Liver (tissue), 9 donors: ENCODE results near the gene NLRP6. TPM values are rescaled to one million over a fixed set of nuclear protein-coding genes. Genes with fewer than 3 reads are reported as not detected.

ENCODE experiments used
- DNase-seq: peaks from one replicate; pipeline ENCODE4 v3.0.0-alpha.2; 2017; ENCODE audit warnings: low spot score
- H3K27ac ChIP-seq, 2 donors: one replicate each; pipeline ENCODE4 v1.7.0; 2013; ENCODE audit warnings: inconsistent platforms in 2 of 2, low read length in 2 of 2, control low read depth in 1 of 2, low read depth in 1 of 2, mild to moderate bottlenecking in 1 of 2
- H3K27me3 ChIP-seq, 4 donors: one replicate each; pipeline versions ENCODE4 v1.6.1 to v1.7.0; 2013; ENCODE audit warnings: low read length in 3 of 4, inconsistent platforms in 1 of 4, mild to moderate bottlenecking in 1 of 4, moderate library complexity in 1 of 4; ENCODE audit not compliant: control insufficient read depth in 4 of 4, insufficient read depth in 4 of 4
- H3K36me3 ChIP-seq, 4 donors: one replicate each; pipeline versions ENCODE4 v1.6.1 to v1.7.0; 2013; ENCODE audit warnings: low read length in 3 of 4, mild to moderate bottlenecking in 3 of 4, low read depth in 1 of 4, moderate library complexity in 1 of 4; ENCODE audit not compliant: control insufficient read depth in 4 of 4, insufficient read depth in 3 of 4
- H3K4me1 ChIP-seq, 4 donors: one replicate each; pipeline versions ENCODE4 v1.6.1 to v1.7.0; 2013; ENCODE audit warnings: low read length in 3 of 4, mild to moderate bottlenecking in 3 of 4, moderate library complexity in 1 of 4; ENCODE audit not compliant: control insufficient read depth in 4 of 4, insufficient read depth in 4 of 4
- H3K4me3 ChIP-seq, 3 donors: one replicate each; pipeline versions ENCODE4 v1.6.1 to v1.7.0; 2013; ENCODE audit warnings: low read length in 3 of 3, control low read depth in 1 of 3, low read depth in 1 of 3, mild to moderate bottlenecking in 1 of 3
- H3K9ac ChIP-seq, 2 donors: one replicate each; pipeline ENCODE4 v1.7.0; 2013; ENCODE audit warnings: low read length in 2 of 2, mild to moderate bottlenecking in 2 of 2, moderate library complexity in 2 of 2, control low read depth in 1 of 2, low read depth in 1 of 2
- H3K9me3 ChIP-seq, 4 donors: one replicate each; pipeline versions ENCODE4 v1.6.1 to v1.7.0; 2013; ENCODE audit warnings: low read length in 3 of 4; ENCODE audit not compliant: control insufficient read depth in 4 of 4
- EGR1 ChIP-seq, 2 donors: IDR thresholded peaks; 2 replicates each; pipeline ENCODE4 v1.6.1; 2016 to 2018; ENCODE audit warnings: antibody characterized with exemption in 2 of 2, low read depth in 2 of 2
- FOXA1 ChIP-seq: IDR thresholded peaks from 2 replicates; pipeline ENCODE4 v1.6.1; 2016; ENCODE audit warnings: antibody characterized with exemption
- FOXA2 ChIP-seq: IDR thresholded peaks from 2 replicates; pipeline ENCODE4 v1.6.1; 2016; ENCODE audit warnings: antibody characterized with exemption
- HNF4G ChIP-seq: IDR thresholded peaks from 2 replicates; pipeline ENCODE4 v1.6.1; 2016; ENCODE audit warnings: antibody characterized with exemption
- JUND ChIP-seq, 2 donors: IDR thresholded peaks; 2 replicates each; pipeline ENCODE4 v1.6.1; 2016; ENCODE audit warnings: antibody characterized with exemption in 2 of 2
- NR2F2 ChIP-seq: IDR thresholded peaks from 2 replicates; pipeline ENCODE4 v1.6.1; 2016; ENCODE audit warnings: antibody characterized with exemption
- RAD21 ChIP-seq, 2 donors: IDR thresholded peaks; 2 replicates each; pipeline ENCODE4 v1.6.1; 2016; ENCODE audit warnings: antibody characterized with exemption in 2 of 2, mild to moderate bottlenecking in 2 of 2
- RXRA ChIP-seq, 2 donors: IDR thresholded peaks; 2 replicates each; pipeline ENCODE4 v1.6.1; 2017 to 2018; ENCODE audit warnings: antibody characterized with exemption in 2 of 2, mild to moderate bottlenecking in 1 of 2
- TAF1 ChIP-seq: conservative IDR thresholded peaks from 2 replicates; pipeline ENCODE4 v1.6.1; 2016; ENCODE audit warnings: antibody characterized with exemption, mild to moderate bottlenecking
- YY1 ChIP-seq: IDR thresholded peaks from 2 replicates; pipeline ENCODE4 v1.6.1; 2016; ENCODE audit warnings: antibody characterized with exemption, mild to moderate bottlenecking
- WGBS: extraction: QIAGEN DNeasy Blood & Tissue Kit; methylation state at CpG from one replicate; pipeline ENCODE4 v1.1.7; 2013; 5-methylcytosine and 5-hydroxymethylcytosine counted together
- polyA plus RNA-seq, 2 donors: library from polyadenylated mRNA; stranded (reverse) in 1 of 2; unstranded in 1 of 2; fragments of 200-250 nt in 1 of 2; fragments of >200 nt in 1 of 2; fragmentation: Nextera tagmentation in 1 of 2; extraction: Ambion mirVana in 1 of 2; gene quantifications; one replicate each; pipeline versions ENCODE4 v1.2.1 to v1.2.3, GENCODE V29; 2013 to 2015
- total RNA-seq, 2 donors: library from RNA; depleted of rRNA; stranded (reverse); fragments of >200 nt; gene quantifications; one replicate each; pipeline ENCODE4 v1.2.3, GENCODE V29; 2014
- TF ChIP-seq, protein P1 (sequence below): IDR thresholded peaks from 2 replicates; pipeline ENCODE4 v1.6.1; 2016; ENCODE audit warnings: antibody characterized with exemption, mild to moderate bottlenecking
- TF ChIP-seq, protein P2 (sequence below): fragments of 150-350 bp; IDR thresholded peaks from 2 replicates; pipeline ENCODE4 v1.5.1; 2017; ENCODE audit warnings: improper control_type of control experiment, low read depth, low read length; ENCODE audit not compliant: missing input control
- TF ChIP-seq, protein P3 (sequence below): IDR thresholded peaks from 2 replicates; pipeline ENCODE4 v1.6.1; 2016; ENCODE audit warnings: antibody characterized with exemption
- TF ChIP-seq, protein P4 (sequence below): IDR thresholded peaks from 2 replicates; pipeline ENCODE4 v1.6.1; 2016; ENCODE audit warnings: antibody characterized with exemption
- TF ChIP-seq, protein P5 (sequence below): IDR thresholded peaks from 2 replicates; pipeline ENCODE4 v1.6.1; 2016; ENCODE audit warnings: antibody characterized with exemption
- donor health status: healthy.
- donor health status: healthy.
- donor health status: healthy.
- donor health status: healthy.
- donor health status: healthy.

The NLRP6 gene
- total and polyA plus RNA-seq, 4 donors: 0.05 to 5.7 (median 0.97) TPM

DNA sequence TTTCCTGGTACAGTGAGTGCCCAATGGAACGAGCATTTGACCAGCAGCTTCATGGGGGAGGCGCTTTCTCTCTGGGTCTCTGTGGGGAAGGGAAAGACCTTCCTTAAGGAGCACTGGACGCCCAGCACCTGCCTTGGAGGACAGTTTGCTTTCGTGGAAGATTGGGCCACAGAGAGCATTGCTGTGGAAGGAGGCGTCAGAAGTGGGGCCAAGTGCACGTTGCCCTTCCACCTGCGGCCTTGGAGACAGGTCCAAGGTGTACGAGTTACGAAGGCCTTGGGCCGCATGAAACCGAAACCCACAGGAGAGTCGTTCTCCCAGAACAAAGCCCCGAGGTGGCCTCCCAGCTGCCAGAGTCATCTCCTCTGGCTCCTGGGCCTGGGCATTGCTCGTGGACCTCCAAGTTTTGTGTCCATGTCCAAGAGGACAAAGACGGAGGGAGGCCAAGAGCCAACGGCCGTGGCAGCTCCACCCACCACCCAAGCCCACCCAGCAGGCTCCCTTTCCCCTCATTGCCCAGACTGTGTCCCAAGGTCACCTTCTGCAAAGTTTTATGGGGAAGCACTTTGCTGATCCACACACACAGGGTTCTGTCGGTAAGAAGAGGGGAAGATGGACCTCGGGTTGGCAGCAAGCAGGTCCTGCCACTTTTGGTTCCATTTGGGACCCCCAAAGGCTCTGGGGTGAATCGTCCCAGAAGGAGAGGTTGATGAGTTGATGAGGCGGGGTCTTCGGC, 5.8 kb upstream of the NLRP6 start (continued):
- TF ChIP-seq, protein P1, sequence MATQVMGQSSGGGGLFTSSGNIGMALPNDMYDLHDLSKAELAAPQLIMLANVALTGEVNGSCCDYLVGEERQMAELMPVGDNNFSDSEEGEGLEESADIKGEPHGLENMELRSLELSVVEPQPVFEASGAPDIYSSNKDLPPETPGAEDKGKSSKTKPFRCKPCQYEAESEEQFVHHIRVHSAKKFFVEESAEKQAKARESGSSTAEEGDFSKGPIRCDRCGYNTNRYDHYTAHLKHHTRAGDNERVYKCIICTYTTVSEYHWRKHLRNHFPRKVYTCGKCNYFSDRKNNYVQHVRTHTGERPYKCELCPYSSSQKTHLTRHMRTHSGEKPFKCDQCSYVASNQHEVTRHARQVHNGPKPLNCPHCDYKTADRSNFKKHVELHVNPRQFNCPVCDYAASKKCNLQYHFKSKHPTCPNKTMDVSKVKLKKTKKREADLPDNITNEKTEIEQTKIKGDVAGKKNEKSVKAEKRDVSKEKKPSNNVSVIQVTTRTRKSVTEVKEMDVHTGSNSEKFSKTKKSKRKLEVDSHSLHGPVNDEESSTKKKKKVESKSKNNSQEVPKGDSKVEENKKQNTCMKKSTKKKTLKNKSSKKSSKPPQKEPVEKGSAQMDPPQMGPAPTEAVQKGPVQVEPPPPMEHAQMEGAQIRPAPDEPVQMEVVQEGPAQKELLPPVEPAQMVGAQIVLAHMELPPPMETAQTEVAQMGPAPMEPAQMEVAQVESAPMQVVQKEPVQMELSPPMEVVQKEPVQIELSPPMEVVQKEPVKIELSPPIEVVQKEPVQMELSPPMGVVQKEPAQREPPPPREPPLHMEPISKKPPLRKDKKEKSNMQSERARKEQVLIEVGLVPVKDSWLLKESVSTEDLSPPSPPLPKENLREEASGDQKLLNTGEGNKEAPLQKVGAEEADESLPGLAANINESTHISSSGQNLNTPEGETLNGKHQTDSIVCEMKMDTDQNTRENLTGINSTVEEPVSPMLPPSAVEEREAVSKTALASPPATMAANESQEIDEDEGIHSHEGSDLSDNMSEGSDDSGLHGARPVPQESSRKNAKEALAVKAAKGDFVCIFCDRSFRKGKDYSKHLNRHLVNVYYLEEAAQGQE: no peak
- TF ChIP-seq NR2F2 (no peak), YY1 (no peak), FOXA1 (no peak)

DNA sequence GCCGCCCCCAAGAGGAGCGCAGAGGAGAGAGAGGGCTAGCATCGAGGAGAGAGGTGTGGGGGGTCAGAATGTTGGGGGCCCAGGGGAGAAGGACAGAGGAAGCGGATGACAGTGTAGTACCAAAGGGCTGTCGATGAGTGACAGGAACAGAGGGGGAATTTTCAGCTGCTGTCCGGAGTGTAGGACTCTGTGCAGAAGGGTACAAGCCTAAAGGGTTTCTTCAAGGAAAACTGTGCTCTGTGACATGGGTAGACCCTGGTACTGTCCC, 5.3 kb upstream of the NLRP6 start:
- H3K27ac ChIP-seq: no peak overlapping the region
- H3K4me1 ChIP-seq: peaks cover 0 to 3% (median 0%) of the 10 kb centered on the region in 4 donors
- H3K9ac ChIP-seq: no peak overlapping the region
- WGBS: 89% methylated on average over 6 of the region's 6 CpGs
- no peaks in the 10 kb centered on the region for H3K36me3 ChIP-seq
- TF ChIP-seq YY1 (no peak), FOXA2 (no peak), EGR1 (IDR thresholded peaks at IDR 0.05; ENCODE audit: low read depth in 2 of 2) (no peak), NR2F2 (no peak), FOXA1 (no peak), HNF4G (no peak), RXRA (IDR thresholded peaks at IDR 0.05) (no peak), TAF1 (no peak), JUND (IDR thresholded peaks at IDR 0.05) (no peak), RAD21 (IDR thresholded peaks at IDR 0.05) (no peak)
- TF ChIP-seq, protein P2, sequence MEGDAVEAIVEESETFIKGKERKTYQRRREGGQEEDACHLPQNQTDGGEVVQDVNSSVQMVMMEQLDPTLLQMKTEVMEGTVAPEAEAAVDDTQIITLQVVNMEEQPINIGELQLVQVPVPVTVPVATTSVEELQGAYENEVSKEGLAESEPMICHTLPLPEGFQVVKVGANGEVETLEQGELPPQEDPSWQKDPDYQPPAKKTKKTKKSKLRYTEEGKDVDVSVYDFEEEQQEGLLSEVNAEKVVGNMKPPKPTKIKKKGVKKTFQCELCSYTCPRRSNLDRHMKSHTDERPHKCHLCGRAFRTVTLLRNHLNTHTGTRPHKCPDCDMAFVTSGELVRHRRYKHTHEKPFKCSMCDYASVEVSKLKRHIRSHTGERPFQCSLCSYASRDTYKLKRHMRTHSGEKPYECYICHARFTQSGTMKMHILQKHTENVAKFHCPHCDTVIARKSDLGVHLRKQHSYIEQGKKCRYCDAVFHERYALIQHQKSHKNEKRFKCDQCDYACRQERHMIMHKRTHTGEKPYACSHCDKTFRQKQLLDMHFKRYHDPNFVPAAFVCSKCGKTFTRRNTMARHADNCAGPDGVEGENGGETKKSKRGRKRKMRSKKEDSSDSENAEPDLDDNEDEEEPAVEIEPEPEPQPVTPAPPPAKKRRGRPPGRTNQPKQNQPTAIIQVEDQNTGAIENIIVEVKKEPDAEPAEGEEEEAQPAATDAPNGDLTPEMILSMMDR: no peak
- TF ChIP-seq, protein P1: no peak
- TF ChIP-seq, protein P3, sequence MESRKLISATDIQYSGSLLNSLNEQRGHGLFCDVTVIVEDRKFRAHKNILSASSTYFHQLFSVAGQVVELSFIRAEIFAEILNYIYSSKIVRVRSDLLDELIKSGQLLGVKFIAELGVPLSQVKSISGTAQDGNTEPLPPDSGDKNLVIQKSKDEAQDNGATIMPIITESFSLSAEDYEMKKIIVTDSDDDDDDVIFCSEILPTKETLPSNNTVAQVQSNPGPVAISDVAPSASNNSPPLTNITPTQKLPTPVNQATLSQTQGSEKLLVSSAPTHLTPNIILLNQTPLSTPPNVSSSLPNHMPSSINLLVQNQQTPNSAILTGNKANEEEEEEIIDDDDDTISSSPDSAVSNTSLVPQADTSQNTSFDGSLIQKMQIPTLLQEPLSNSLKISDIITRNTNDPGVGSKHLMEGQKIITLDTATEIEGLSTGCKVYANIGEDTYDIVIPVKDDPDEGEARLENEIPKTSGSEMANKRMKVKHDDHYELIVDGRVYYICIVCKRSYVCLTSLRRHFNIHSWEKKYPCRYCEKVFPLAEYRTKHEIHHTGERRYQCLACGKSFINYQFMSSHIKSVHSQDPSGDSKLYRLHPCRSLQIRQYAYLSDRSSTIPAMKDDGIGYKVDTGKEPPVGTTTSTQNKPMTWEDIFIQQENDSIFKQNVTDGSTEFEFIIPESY: no peak
- TF ChIP-seq, protein P4, sequence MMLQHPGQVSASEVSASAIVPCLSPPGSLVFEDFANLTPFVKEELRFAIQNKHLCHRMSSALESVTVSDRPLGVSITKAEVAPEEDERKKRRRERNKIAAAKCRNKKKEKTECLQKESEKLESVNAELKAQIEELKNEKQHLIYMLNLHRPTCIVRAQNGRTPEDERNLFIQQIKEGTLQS: no peak
- TF ChIP-seq, protein P5, sequence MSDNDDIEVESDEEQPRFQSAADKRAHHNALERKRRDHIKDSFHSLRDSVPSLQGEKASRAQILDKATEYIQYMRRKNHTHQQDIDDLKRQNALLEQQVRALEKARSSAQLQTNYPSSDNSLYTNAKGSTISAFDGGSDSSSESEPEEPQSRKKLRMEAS: no peak
- no peak overlapping the region for H3K4me3 ChIP-seq
- H3K9me3 ChIP-seq: no peaks in the 10 kb centered on the region
- H3K27me3 ChIP-seq: no peaks in the 10 kb centered on the region
- DNase-seq: no peak
